Stimulated activated CD4-positive, alpha-beta T cell treated with anti-CD3 and anti-CD28 coated beads, Interleukin-2, amount 100 ng/mL, for 4 hours (primary cell): ENCODE measurements around the gene MACROD2.
"Not testable (repeated sequence)": the region's sequence is repeated elsewhere in the genome, so short reads cannot be mapped to it uniquely, and the experiment has no call there.

Source experiments
- DNase-seq: peaks from one replicate; pipeline ENCODE4 v3.0.0-alpha.2; 2020; ENCODE audit warnings: low read depth

MACROD2 gene

DNA sequence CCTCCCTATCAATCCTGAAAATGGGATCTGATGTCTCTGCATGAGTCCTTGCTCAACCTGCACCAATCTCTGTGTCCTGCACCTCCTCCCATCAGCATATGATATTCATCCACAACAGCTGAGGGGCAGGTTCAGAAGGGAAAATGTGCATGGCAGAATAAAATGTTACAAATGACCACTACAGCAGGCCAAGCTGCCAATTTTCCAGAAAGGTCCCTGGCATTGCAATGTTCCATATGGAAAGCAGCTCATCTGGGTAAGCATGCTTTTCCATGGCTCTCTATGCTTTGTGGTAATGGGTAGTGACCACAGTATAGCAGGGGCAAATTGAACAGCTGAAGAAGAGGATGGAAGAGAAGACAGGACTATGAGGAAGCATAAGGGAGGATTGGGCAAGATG is 1183.3 kb downstream of the MACROD2 start:
- no peak for DNase-seq

DNA sequence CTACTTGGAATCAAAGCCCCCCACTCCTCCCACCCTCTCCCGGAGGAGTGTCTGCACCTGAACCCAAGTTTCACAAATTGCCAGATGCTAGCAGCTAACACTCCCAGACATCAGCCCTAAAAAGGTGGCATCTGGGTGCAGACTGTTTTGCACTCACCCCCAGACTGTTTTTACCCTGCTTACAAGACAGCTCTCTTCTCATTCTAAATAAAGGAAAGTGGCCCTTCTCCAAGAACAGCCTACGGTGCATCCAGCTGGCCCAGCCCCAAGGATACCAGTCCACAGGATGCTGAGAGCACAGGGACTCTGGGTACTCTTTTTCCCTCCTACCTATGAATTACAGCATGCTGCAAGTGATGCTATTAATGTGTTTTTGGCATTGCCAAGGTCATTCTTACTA is 1184.1 kb downstream of the MACROD2 start:
- no peak for DNase-seq

- no peak for DNase-seq
Observed at GRCh38 chr20:15179781-15180180, 1184.5 kb downstream of the MACROD2 start.

GRCh38 chr20:15185322-15185721 is 1190.0 kb downstream of the MACROD2 start:
- DNase-seq, result no peak

GRCh38 chr20:15185913-15186312 is 1190.6 kb downstream of the MACROD2 start:
- DNase-seq, result no peak

- no peak for DNase-seq
Observed at GRCh38 chr20:15187612-15188011, 1192.3 kb downstream of the MACROD2 start.

DNA sequence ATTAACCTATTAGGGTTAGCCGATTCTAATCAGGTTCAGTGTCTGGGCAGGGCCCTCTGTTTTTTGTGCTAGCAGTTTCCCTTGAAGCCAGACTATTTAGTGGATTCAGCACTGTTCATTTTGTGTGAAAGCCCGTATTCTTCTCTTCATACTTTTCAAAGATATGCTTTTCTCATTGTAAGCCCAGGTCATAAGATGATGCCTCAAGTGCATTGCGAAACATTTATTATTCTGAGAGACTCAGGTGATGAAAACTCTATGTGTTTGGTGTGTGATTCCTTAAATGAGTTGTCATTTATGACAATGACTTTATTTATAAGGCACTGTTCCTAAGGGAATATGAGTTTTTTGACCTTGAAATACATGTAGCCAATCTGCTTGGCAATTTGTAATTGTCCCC is 1193.1 kb downstream of the MACROD2 start:
- DNase-seq, result no peak

GRCh38 chr20:15191082-15191723 is 1195.9 kb downstream of the MACROD2 start:
- DNase-seq, result no peak

DNA sequence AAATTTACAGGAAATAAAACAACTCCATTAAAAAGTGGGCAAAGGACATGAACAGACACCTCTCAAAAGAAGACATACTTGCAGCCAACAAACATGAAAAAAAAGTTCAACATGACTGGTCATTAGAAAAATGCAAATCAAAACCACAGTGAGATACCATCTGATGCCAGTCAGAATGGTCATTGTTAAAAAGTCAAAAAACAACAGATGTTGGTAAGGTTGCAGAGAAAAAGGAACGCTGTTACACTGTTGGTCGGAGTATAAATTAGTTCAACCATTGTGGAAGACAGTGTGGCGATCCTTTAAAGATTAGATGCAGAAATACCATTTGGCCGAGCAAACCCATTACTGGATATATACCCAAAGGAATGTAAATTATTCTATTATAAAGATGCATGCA is 1200.1 kb downstream of the MACROD2 start:
- no peak for DNase-seq

- DNase-seq, result no peak
Observed at GRCh38 chr20:15196547-15197255, 1201.4 kb downstream of the MACROD2 start.

GRCh38 chr20:15198017-15198416 is 1202.7 kb downstream of the MACROD2 start:
- DNase-seq, result not testable (repeated sequence)

DNA sequence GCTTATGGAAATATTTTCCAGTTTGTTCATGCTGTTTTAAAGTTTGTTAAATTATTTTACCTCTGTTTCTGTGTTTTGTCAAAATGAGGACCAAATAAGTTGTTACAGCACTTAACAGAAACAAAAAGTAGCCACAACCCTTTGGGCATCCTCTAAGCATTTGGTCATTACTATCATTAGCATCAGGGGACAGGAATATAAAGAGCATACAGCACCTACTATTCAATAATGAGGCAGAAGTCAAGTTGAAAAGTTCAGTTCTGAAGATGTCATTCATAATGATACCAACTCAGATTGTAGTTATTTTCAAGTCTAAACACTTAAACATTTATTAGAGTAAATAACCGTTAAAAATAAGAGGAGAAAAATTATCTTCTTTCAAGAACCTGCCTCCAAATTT is 1204.4 kb downstream of the MACROD2 start:
- DNase-seq, result no peak

- no peak for DNase-seq
Observed at GRCh38 chr20:15200147-15200565, 1204.8 kb downstream of the MACROD2 start.

DNA sequence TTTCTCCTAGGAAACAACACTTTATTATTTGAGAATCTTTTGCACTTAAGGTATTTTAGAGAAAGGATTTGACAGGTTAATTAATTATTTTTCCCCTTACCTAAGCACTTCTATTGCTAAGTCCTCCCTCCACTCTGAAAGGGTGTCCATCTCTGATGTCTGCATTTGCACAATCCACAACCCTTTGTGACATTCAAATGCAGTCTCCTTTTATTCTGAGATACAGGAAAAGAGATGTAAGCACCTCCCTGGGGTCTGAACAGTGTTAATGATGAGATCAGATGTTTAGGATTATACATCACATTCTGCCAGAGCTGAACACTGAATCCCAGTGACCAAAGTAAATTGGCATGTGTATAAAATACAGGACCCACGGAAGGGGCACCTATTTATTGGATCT is 1206.3 kb downstream of the MACROD2 start:
- no peak for DNase-seq

DNA sequence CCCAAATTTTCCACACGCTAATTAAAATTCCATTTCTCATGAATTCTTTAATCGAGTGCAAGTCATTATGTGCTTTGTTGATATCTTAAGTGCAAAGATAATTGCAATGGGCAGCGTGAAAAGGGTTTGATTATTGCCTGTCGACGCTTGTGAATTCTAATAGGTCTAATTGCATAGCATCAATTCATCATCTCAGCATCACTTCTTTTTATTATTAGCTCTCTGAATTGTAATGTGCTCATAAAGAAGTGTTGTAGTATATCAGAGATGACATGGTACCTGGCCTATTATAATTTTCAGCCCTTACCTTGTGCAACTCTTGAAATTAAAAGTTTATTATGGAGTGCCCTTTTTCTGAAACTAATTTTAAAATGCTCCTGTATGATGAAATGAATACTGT is 1208.9 kb downstream of the MACROD2 start:
- no peak for DNase-seq

- DNase-seq, result no peak
Observed at GRCh38 chr20:15205028-15205427, 1209.7 kb downstream of the MACROD2 start.

GRCh38 chr20:15205719-15206118 is 1210.4 kb downstream of the MACROD2 start:
- no peak for DNase-seq

GRCh38 chr20:15209537-15209936 is 1214.2 kb downstream of the MACROD2 start:
- no peak for DNase-seq

DNA sequence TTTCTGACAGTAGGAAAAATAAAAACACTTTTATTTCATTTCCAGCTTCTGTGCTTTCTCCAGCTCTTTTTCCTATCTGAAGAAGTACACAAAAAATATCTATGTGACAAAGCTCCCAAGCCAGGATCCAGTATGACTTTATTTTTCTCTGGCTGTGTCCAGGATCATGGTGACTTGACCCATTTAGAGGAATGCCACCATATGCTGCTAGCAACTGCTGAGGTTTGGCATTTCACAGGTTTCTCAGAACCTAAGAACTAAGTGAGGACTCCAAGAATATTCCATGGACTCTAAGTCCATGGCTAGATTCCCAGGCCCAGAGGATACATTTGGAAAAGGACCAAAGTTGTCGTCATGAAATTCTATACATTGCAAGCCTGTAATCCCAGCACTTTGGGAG is 1218.7 kb downstream of the MACROD2 start:
- no peak for DNase-seq

- DNase-seq, result no peak
Observed at GRCh38 chr20:15220009-15220656, 1224.8 kb downstream of the MACROD2 start.

- DNase-seq, result no peak
Observed at GRCh38 chr20:15220778-15221565, 1225.7 kb downstream of the MACROD2 start.

DNA sequence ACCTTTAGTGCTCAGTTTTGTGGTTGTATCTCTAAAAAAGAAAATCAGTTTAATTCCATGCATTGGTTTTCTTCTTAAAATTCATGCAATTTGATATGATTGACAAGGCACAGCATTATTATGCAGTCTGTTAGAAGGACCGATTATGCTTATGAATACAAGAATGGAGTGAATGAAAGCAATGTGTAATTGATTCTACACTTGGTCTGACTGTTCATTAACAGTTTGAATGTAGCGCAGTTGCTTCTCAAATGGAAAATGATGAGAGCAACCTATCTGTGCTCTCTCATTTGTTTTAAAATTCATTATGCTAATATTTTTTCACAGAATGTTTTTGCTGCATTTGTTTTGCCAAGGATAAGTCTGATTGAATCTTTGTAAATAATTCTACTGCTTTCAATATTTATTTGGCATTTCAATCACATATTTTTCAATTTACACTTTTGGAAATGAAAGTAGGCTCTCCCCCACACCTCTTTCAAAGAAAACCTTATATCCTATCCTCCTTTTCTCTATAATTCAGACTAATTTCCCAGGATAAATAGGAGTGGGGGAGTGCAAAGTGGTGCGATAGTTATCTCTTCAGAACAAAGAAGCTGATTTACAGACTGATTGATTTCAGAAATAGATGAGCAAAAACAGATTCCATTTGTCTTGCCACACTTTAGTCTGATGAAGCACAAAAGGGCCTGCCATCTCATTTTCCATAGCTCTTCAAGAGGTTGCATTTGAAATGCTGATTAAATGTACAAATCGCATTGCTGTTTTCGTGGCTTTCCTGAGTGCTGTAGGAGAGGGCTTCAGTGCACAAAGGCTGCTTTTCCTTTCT is 1227.4 kb downstream of the MACROD2 start:
- no peak for DNase-seq
